HepG2 (cell line): ENCODE measurements around the gene ANO6. TPM values are rescaled to one million over a fixed set of nuclear protein-coding genes. Genes with fewer than 3 reads are reported as not detected.

Experiments used
- ATAC-seq: fragments of 200-7000 bp; cut with Tn5 transposase; 3 replicates; pipeline ENCODE4 v1.9.1; 2020; ENCODE audit warnings: mild to moderate bottlenecking, moderate library complexity
- BruUV-seq: library from RNA; stranded (reverse); fragments of 400-500 nt; replicated peaks from 2 replicates; lab custom pipeline; 2021; lab: Mats Ljungman, UMichigan
- CTCF ChIA-PET: fragments of 300-600 bp; formaldehyde crosslinking; extraction: SDS; loops from one replicate; lab custom pipeline; 2021; ENCODE audit warnings: low total read pairs, inconsistent platforms, low intra/inter-chr PET ratio; lab: Yijun Ruan, JAX
- POLR2A ChIA-PET: fragments of 350-600 bp; sonication (Branson Sonifier 250); formaldehyde crosslinking; loops from one replicate; lab custom pipeline; 2020; ENCODE audit warnings: antibody characterized with exemption, inconsistent platforms; lab: Yijun Ruan, JAX
- DNase-seq: peaks from one replicate; pipeline ENCODE4 v3.0.0-alpha.2; 2015; ENCODE audit warnings: low spot score
- FAIRE-seq: peaks from 3 replicates; lab custom pipeline; 2011; peaks lifted over from hg19 to GRCh38; lab: Jason Lieb, UNC
- H2AFZ ChIP-seq: one replicate; pipeline ENCODE4 v1.6.1; 2011; ENCODE audit warnings: low read length, inconsistent platforms
- H3K27ac ChIP-seq: fragments of 300-600 bp; 3 replicates; pipeline ENCODE4 v1.8.0; 2011; ENCODE audit warnings: mixed run types, mild to moderate bottlenecking, mixed read lengths, low read length, inconsistent platforms; ENCODE audit not compliant: insufficient read depth; ENCODE audit errors: extremely low read length
- H3K27me3 ChIP-seq, 2 experiments: fragments of 200-600 bp in 1 of 2; 2 replicates in 1 of 2; 3 replicates in 1 of 2; pipeline versions ENCODE4 v1.6.0 to v1.8.0; 2011; ENCODE audit warnings: low read length in 2 of 2, mild to moderate bottlenecking in 2 of 2, moderate library complexity in 2 of 2, inconsistent platforms in 1 of 2; ENCODE audit not compliant: insufficient read depth in 2 of 2, control insufficient read depth in 1 of 2
- H3K36me3 ChIP-seq, 2 experiments: fragments of 200-600 bp in 1 of 2; replicated peaks in 1 of 2; 2 replicates in 1 of 2; 3 replicates in 1 of 2; pipeline versions ENCODE4 v1.5.1 to v1.8.0; 2011; ENCODE audit warnings: low read length in 2 of 2, inconsistent platforms in 1 of 2; ENCODE audit not compliant: insufficient read depth in 2 of 2, control insufficient read depth in 1 of 2
- H3K4me1 ChIP-seq: 2 replicates; pipeline ENCODE4 v1.5.1; 2012; ENCODE audit warnings: low read length, inconsistent platforms; ENCODE audit not compliant: insufficient read depth
- H3K4me2 ChIP-seq: 2 replicates; pipeline ENCODE4 v1.6.0; 2011; ENCODE audit warnings: low read depth, low read length, inconsistent platforms
- H3K4me3 ChIP-seq, 3 experiments: fragments of 200-600 bp in 1 of 3; sonication (generic), shearing (Covaris generic) in 1 of 3; replicated peaks in 1 of 3; 2 replicates each; pipeline ENCODE4 v1.5.1; 2011 to 2016; ENCODE audit warnings: low read length in 3 of 3, inconsistent platforms in 2 of 3, low read depth in 2 of 3, mild to moderate bottlenecking in 2 of 3, control low read depth in 1 of 3, mixed read lengths in 1 of 3; ENCODE audit not compliant: insufficient read depth in 1 of 3
- H3K79me2 ChIP-seq: one replicate; pipeline ENCODE4 v1.6.1; 2011; ENCODE audit warnings: low read length, inconsistent platforms; ENCODE audit not compliant: insufficient read depth
- H3K9ac ChIP-seq: 2 replicates; pipeline ENCODE4 v1.6.0; 2011; ENCODE audit warnings: mild to moderate bottlenecking, low read depth, low read length, inconsistent platforms; ENCODE audit not compliant: insufficient read depth
- H3K9me3 ChIP-seq: 2 replicates; pipeline ENCODE4 v1.5.1; 2012; ENCODE audit warnings: mild to moderate bottlenecking, low read length
- H4K20me1 ChIP-seq: 2 replicates; pipeline ENCODE4 v1.6.0; 2011; ENCODE audit warnings: inconsistent platforms, mild to moderate bottlenecking, low read length, moderate library complexity; ENCODE audit not compliant: insufficient read depth
- ATF1 ChIP-seq: IDR thresholded peaks from 2 replicates; pipeline ENCODE4 v1.6.1; 2016; ENCODE audit warnings: mild to moderate bottlenecking, control low read depth
- CSRNP1 ChIP-seq: sonication (generic); formaldehyde crosslinking; IDR thresholded peaks from 2 replicates; pipeline ENCODE4 v1.8.1; 2023; ENCODE audit warnings: mild to moderate bottlenecking, missing genetic modification reagents
- KDM2A ChIP-seq: sonication (generic); formaldehyde crosslinking; IDR thresholded peaks from 2 replicates; pipeline ENCODE4 v1.4.0; 2020; ENCODE audit warnings: low read depth, missing genetic modification reagents, borderline replicate concordance
- NCOA1 ChIP-seq: sonication (generic); formaldehyde crosslinking; IDR thresholded peaks from 2 replicates; pipeline ENCODE4 v1.9.0; 2021; ENCODE audit warnings: missing genetic modification reagents
- NR3C1 ChIP-seq: sonication (generic); formaldehyde crosslinking; IDR thresholded peaks from 2 replicates; pipeline ENCODE4 v1.4.0; 2020; ENCODE audit warnings: missing genetic modification reagents
- RXRB ChIP-seq: IDR thresholded peaks from 2 replicates; pipeline ENCODE4 v1.6.1; 2016; ENCODE audit warnings: borderline replicate concordance, missing genetic modification reagents, missing compliant biosample characterization
- TAF1 ChIP-seq: sonication (generic); formaldehyde crosslinking; IDR thresholded peaks from 2 replicates; pipeline ENCODE4 v1.4.0; 2020; ENCODE audit warnings: missing genetic modification reagents
- ZNF333 ChIP-seq: sonication (generic); formaldehyde crosslinking; IDR thresholded peaks from 2 replicates; pipeline ENCODE4 v1.4.0; 2020; ENCODE audit warnings: mild to moderate bottlenecking, missing genetic modification reagents, borderline replicate concordance
- WGBS: methylation state at CpG from one replicate; pipeline ENCODE4 v1.1.6; 2017; ENCODE audit warnings: low lambda C conversion rate; 5-methylcytosine and 5-hydroxymethylcytosine counted together
- in situ Hi-C: cut with HindIII; loops from 2 replicates; pipeline ENCODE4 v1.10.0; 2017; ENCODE audit warnings: low pct_unique_long_range_greater_than_20kb; ENCODE audit not compliant: extremely low pct_ligation_motif_present
- intact Hi-C: fragments of 100-400 bp; cut with micrococcal nuclease; formaldehyde crosslinking; loops from one replicate; pipeline ENCODE4 v1.10.0; 2022; ENCODE audit not compliant: unreplicated experiment
- polyA plus RNA-seq, 8 experiments: library from polyadenylated mRNA; depleted of rRNA in 3 of 8; stranded (reverse) in 7 of 8; unstranded in 1 of 8; fragments of >200 nt; fragmentation: Illumina TruSeq in 4 of 8; extraction: Trizol in 4 of 8; gene quantifications; 2 replicates each; pipeline versions ENCODE4 v1.2.1 to v1.2.3, GENCODE V29; 2011 to 2016; ENCODE audit warnings: low read depth in 4 of 8, missing spikeins in 1 of 8, mixed read lengths in 1 of 8; ENCODE audit not compliant: insufficient read depth in 1 of 8
- total RNA-seq, 5 experiments: library from RNA; depleted of rRNA; stranded (reverse); fragments of >200 nt; fragmentation: Illumina TruSeq; extraction: Trizol; gene quantifications; 2 replicates each; pipeline ENCODE4 v1.2.3, GENCODE V29; 2016; ENCODE audit warnings: low read depth in 1 of 5

The ANO6 gene
- total and polyA plus RNA-seq, 2 of the 13 experiments (the other 11 are each of a cell fraction or from before 2014, with no cell fraction given) = 37.8 to 57.1 TPM

DNA sequence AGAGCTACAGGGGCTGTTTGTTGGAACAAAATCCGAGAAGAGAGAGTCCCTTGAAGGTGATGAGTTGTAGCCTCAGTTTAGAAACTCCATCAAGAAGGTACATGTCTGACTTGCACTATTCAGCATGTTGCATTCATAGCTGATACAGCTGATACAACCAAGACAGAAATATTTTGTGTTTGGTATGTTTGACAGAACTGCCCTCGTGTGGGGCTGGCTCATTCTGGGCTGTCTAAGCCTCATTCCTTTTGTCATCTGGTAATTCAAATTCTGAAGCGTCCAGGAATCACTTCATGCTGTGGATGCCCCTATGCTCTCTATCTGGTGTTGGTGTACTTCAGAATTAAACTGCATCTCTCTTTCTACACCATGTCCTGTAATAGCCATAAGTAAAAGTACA, 126.3 kb downstream of the ANO6 start:
- FAIRE-seq (no peak), ATAC-seq (no peak), DNase-seq (no peak)
- no peaks in the 10 kb centered on the region for H3K9me3 ChIP-seq
- POLR2A ChIA-PET = no interaction called here
- 97% methylated on average over 3 of the region's 3 CpGs for WGBS
- no peak overlapping the region for H3K9ac ChIP-seq
- H3K36me3 ChIP-seq = peaks cover under 1 to 2% of the 10 kb centered on the region in 2 experiments; a peak in 3 of 5 replicates
- H3K27me3 ChIP-seq = no peaks in the 10 kb centered on the region
- H3K27ac ChIP-seq = no peak overlapping the region
- no peak overlapping the region for H3K4me3 ChIP-seq
- H4K20me1 ChIP-seq = no peaks in the 10 kb centered on the region
- in situ Hi-C loops (no loop called here), intact Hi-C loops (no loop called here)
- no peaks in the 10 kb centered on the region for H3K79me2 ChIP-seq
- H3K4me2 ChIP-seq = no peak overlapping the region
- CTCF ChIA-PET = no interaction called here
- H3K4me1 ChIP-seq = peaks cover 13% of the 10 kb centered on the region
- no peak overlapping the region for H2AFZ ChIP-seq
- TF ChIP-seq ATF1 (no peak), KDM2A (CRISPR knock-in tag) (no peak), CSRNP1 (CRISPR knock-in tag) (no peak), ZNF333 (CRISPR knock-in tag) (no peak), RXRB (no peak), NCOA1 (CRISPR knock-in tag) (no peak), TAF1 (no peak)
- TF ChIP-seq, all 625 proteins: peak for 0
- no TSS peak for BruUV-seq

DNA sequence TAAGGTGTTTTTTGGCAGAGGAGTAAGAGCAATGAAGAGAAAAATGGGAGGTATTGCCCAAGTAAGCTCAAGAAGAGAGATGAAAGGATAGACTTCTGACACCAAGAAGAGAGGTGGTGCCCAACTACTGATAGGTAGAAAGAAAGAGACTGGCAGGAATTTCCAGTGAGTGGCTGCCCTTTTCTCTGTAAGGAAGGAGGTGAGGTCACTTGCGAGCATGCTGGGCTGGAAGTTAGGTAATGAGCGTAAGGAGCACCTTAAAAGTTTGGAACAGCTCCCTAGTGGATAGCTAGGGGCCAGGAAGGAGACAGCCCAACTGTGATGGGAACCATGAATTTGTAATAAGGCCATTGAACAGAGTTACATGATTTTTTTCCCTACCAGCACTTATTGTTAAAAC, 127.0 kb downstream of the ANO6 start:
- POLR2A ChIA-PET = no interaction called here
- no peak overlapping the region for H3K27ac ChIP-seq

More for the DNA sequence above, 127.0 kb downstream of the ANO6 start:
- in situ Hi-C loops (no loop called here), intact Hi-C loops (no loop called here)
- H3K27me3 ChIP-seq = no peaks in the 10 kb centered on the region
- ATAC-seq (no peak), DNase-seq (no peak), FAIRE-seq (no peak)
- H3K79me2 ChIP-seq = no peaks in the 10 kb centered on the region
- no peak overlapping the region for H2AFZ ChIP-seq
- WGBS = 98% methylated on average over 2 of the region's 2 CpGs
- TF ChIP-seq NR3C1 = no peak
- H4K20me1 ChIP-seq = no peaks in the 10 kb centered on the region
- no peaks in the 10 kb centered on the region for H3K9me3 ChIP-seq
- CTCF ChIA-PET = no interaction called here
- peaks cover under 1 to 2% of the 10 kb centered on the region in 2 experiments; a peak in 4 of 5 replicates for H3K36me3 ChIP-seq
- peaks cover 13% of the 10 kb centered on the region for H3K4me1 ChIP-seq
- no peak overlapping the region for H3K4me2 ChIP-seq
- no TSS peak for BruUV-seq
- no peak overlapping the region for H3K4me3 ChIP-seq
- H3K9ac ChIP-seq = no peak overlapping the region
